ENCODE measurements around the gene DMBT1. TPM values are rescaled to one million over a fixed set of nuclear protein-coding genes. Genes with fewer than 3 reads are reported as not detected.

The DMBT1 gene
- total and polyA plus RNA-seq, 10 of the 15 experiments (the other 5 are each of a cell fraction or from before 2014, with no cell fraction given), result under 0.01 to 0.13 (median 0.03) TPM; not detected in 5

- TF ChIP-seq REST (IDR thresholded peaks at IDR 0.05; ENCODE audit: low read depth, low read length) (no peak), SUPT20H (IDR thresholded peaks at IDR 0.05; ENCODE audit: borderline replicate concordance, control insufficient read depth, low read depth, low read length) (no peak), FOXM1 (IDR thresholded peaks at IDR 0.05; ENCODE audit: low read depth, low read length) (no peak), RELA (IDR thresholded peaks at IDR 0.05; ENCODE audit: borderline replicate concordance, partially characterized antibody) (no peak), RAD21 (IDR thresholded peaks at IDR 0.05; ENCODE audit: insufficient read depth, low read depth, low read length) (peak; percentile 67), SMC3 (IDR thresholded peaks at IDR 0.05; ENCODE audit: borderline replicate concordance, low read length) (peak; percentile 69)
Observed at GRCh38 chr10:122648599-122649428, 88.3 kb downstream of the DMBT1 start (continued).

GRCh38 chr10:122649903-122650302, 89.3 kb downstream of the DMBT1 start:
- intact Hi-C loops (cut with micrococcal nuclease; ENCODE audit: unreplicated experiment), result no loop called here
- ChIA-PET SMC1A (ENCODE audit: uncharacterized antibody, unreplicated experiment) (interaction anchor here (1.0 to 1.5 kb wide), 2 partner anchors 25 to 56 kb away, joined by 3 to 4 read pairs; no protein-coding TSS in a partner anchor), RAD21 (ENCODE audit: unreplicated experiment) (no interaction called here), POLR2A (no interaction called here), CTCF (interaction anchor here (0.7 to 2.8 kb wide), 7 partner anchors 11 to 908 kb away, joined by 3 to 15 read pairs (median 6); partner anchors contain the start of gene C10orf120)
- Histone ChIP-seq H3K27me3 (replicated peaks in 1 of 2; ENCODE audit: control insufficient read depth in 2 of 2, insufficient read depth in 2 of 2, low read length in 1 of 2) (no peaks in the 10 kb centered on the region; a peak in 3 of 4 replicates), H3K4me2 (ENCODE audit: control insufficient read depth, insufficient read depth) (no peak overlapping the region), H3K4me3 (no peak overlapping the region), H4K20me1 (ENCODE audit: control insufficient read depth, insufficient read depth) (no peaks in the 10 kb centered on the region), H3K79me2 (ENCODE audit: control insufficient read depth, insufficient read depth, low read length) (no peaks in the 10 kb centered on the region), H3K4me1 (ENCODE audit: control insufficient read depth, insufficient read depth, low read length) (no peaks in the 10 kb centered on the region), H3K27ac (ENCODE audit: control insufficient read depth, insufficient read depth) (no peak overlapping the region), H3K9me3 (replicated peaks; ENCODE audit: control insufficient read depth, insufficient read depth, low read length) (no peaks in the 10 kb centered on the region), H2AFZ (ENCODE audit: control insufficient read depth, low read depth, low read length) (no peak overlapping the region), H3K36me3 (ENCODE audit: control insufficient read depth in 2 of 2, insufficient read depth in 2 of 2, low read length in 1 of 2) (no peaks in the 10 kb centered on the region), H3K9ac (ENCODE audit: control insufficient read depth, insufficient read depth, low read length) (no peak overlapping the region)
- DNase-seq (ENCODE audit: low read depth, low spot score) (no peak), ATAC-seq (no peak), FAIRE-seq (no peak)
- BruUV-seq (replicated peaks), result no TSS peak
- in situ Hi-C loops (cut with MboI), result no loop called here
- WGBS (ENCODE audit: insufficient coverage, insufficient replicate concordance, low lambda C conversion rate, missing lambda C conversion rate), result 2% methylated on average over 5 of the region's 5 CpGs
- TF ChIP-seq SP1 (IDR thresholded peaks at IDR 0.05; ENCODE audit: low read depth, low read length), result no peak
- no peak for TF ChIP-seq ASH2L (IDR thresholded peaks at IDR 0.05; ENCODE audit: borderline replicate concordance, low read depth)
- TF ChIP-seq BRCA1 (IDR thresholded peaks at IDR 0.05; ENCODE audit: low read depth, low read length), result no peak
- TF ChIP-seq RCOR1 (conservative IDR thresholded peaks at IDR 0.05; ENCODE audit: low read depth, low read length), result no peak
- no peak for TF ChIP-seq PRDM15 (CRISPR knock-in tag; IDR thresholded peaks at IDR 0.05)
- TF ChIP-seq LARP7 (IDR thresholded peaks at IDR 0.05), result no peak
- TF ChIP-seq RB1 (IDR thresholded peaks at IDR 0.05; ENCODE audit: borderline replicate concordance), result no peak
- no peak for TF ChIP-seq FOS (IDR thresholded peaks at IDR 0.05; ENCODE audit: borderline replicate concordance, extremely low read depth, insufficient read length)

All from GM12878 (cell line).